ENCODE data around the gene IFRD2. TPM values are rescaled to one million over a fixed set of nuclear protein-coding genes. Genes with fewer than 3 reads are reported as not detected.

Gene IFRD2
- total RNA-seq, 1 donor from 2014 or later: 77.7 TPM

DNA sequence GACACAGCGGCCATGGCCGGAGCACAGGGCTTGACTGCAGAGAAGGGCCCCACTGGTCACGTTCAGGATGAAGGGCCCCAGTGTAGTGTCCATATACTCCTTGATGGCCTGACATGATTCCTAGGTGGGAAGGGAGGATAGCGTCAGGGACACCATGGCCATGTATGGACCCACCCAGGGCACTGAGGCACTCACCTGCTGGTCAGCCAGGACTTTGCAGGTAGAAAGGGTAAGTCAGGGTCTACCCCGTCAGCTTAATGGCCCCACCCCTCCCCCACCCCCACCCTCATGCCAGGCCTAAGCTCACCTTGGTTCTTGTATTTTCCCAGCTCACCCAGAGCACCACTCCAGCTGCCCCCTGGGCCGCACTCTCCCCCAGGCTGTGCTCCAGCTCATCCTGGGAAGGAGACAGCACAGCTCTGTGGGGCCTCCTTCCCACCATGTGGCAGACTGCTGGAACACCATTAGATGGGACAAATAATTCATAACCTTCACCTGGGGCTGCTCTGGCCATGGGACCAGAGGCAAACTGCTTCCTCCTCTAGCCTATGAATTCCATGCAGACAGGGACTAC is 8.5 kb upstream of the IFRD2 start:
- Histone ChIP-seq H3K36me3 (ENCODE audit: control insufficient read depth, insufficient read depth, low read length) (no peaks in the 10 kb centered on the region), H3K4me3 (ENCODE audit: low read depth, low read length) (no peak overlapping the region), H3K27me3 (ENCODE audit: control insufficient read depth, insufficient read depth, low read length) (no peaks in the 10 kb centered on the region)
- no peak for DNase-seq (ENCODE audit: low read depth)
- TF ChIP-seq, protein P1, sequence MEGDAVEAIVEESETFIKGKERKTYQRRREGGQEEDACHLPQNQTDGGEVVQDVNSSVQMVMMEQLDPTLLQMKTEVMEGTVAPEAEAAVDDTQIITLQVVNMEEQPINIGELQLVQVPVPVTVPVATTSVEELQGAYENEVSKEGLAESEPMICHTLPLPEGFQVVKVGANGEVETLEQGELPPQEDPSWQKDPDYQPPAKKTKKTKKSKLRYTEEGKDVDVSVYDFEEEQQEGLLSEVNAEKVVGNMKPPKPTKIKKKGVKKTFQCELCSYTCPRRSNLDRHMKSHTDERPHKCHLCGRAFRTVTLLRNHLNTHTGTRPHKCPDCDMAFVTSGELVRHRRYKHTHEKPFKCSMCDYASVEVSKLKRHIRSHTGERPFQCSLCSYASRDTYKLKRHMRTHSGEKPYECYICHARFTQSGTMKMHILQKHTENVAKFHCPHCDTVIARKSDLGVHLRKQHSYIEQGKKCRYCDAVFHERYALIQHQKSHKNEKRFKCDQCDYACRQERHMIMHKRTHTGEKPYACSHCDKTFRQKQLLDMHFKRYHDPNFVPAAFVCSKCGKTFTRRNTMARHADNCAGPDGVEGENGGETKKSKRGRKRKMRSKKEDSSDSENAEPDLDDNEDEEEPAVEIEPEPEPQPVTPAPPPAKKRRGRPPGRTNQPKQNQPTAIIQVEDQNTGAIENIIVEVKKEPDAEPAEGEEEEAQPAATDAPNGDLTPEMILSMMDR (IDR thresholded peaks at IDR 0.05; ENCODE audit: insufficient read depth, low read length, poor library complexity, severe bottlenecking): no peak

DNA sequence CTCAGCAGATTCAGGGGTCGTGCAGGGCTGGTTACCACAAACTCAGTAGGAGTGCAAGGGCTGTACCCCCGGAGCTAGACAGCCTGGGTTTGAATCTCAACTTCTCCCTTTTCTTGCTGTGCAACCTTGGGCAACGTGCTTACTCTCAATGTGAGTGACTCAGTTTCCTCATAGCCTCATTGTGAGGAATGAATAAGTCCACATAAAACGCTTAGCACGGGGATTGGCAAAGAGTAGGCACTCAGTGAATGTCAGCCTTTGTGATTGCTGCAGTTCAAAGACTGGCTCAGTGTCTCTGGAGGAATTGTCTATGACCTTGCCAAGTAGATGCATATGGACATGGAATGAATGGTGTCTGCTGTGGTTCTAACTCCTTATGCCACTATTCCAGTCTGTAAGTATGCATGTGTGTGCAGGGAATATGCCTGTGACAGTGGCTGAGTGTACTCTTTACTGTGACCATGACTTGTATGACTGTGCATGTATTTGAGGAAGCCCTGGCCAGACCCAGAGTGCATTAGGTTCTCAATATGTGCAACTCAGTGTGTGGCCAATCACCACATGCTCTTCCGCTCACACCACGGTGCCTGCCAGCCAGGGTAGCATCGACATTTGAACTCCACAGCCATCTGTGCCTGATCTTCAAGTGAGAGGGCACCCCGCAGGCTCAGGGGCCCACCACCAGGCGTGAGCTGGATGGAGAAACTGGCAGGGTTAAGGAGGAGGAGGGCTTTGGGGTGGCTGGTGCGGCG is 7.9 kb upstream of the IFRD2 start:
- Histone ChIP-seq H3K4me3 (ENCODE audit: low read depth, low read length) (peak overlapping the region; percentile 41), H3K27me3 (ENCODE audit: control insufficient read depth, insufficient read depth, low read length) (no peaks in the 10 kb centered on the region), H3K36me3 (ENCODE audit: control insufficient read depth, insufficient read depth, low read length) (no peaks in the 10 kb centered on the region)
- TF ChIP-seq, protein P1 (IDR thresholded peaks at IDR 0.05; ENCODE audit: insufficient read depth, low read length, poor library complexity, severe bottlenecking): no peak
- no peak for DNase-seq (ENCODE audit: low read depth)

DNA sequence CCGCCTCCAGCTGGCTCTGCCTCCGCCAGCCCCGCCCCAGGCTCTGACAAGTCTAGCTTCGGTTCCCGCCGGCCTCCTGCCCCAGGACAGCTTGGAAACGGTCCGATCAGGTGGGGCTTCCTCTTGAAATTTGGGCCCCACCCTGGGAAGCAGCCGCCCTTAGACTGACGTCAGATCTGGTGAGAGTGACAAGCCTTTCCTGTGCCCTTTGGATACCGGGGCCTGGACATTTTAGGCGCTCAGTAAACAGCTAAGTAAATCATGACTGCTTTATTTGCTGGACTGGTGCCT is 7.4 kb upstream of the IFRD2 start:
- DNase-seq (ENCODE audit: low read depth): no peak
- H3K4me3 ChIP-seq (ENCODE audit: low read depth, low read length): peak overlapping the region; percentile 41
- no peaks in the 10 kb centered on the region for H3K27me3 ChIP-seq (ENCODE audit: control insufficient read depth, insufficient read depth, low read length)
- H3K36me3 ChIP-seq (ENCODE audit: control insufficient read depth, insufficient read depth, low read length): no peaks in the 10 kb centered on the region
- TF ChIP-seq, protein P1 (IDR thresholded peaks at IDR 0.05; ENCODE audit: insufficient read depth, low read length, poor library complexity, severe bottlenecking): no peak

DNA sequence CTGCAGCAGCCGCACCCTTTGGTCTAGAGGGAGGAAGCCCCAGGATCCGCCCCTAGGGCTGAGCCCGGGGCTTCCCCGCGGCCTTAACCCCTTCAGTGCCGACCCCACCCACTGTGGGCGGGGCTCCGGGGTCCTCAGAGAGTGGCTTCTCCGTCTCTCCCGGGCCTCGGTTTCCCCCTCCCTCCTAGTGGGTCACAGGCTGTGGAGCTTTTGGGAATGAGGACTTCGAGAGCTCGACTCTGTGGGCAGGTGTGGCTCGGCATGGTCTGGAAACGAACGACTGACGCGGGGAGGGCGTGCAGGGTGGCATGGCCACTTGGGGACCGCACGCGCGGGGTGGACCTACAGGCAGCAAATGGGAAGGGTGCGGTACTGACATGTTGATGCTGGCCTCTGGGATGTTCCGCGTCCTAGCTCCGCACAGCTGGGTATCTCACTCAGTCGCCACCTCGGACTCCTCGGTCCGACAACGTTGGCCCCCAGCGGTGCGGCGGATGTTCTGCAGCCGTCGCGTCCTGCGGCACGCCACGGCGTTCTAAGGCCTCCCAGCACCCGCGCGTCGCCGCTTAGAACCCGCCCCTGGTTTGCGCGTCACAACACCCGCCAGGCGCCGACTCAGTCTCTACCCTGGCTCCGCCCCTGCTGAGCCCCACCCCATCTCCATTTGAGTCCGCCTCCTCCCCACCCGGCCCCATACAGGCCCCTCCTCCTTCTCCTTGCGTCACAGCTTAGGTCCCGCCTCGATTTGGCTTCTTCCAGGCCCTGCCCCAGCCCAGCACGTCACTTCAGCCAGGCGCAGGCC is 6.8 kb upstream of the IFRD2 start, which contains the start of the genes HYAL3 and NAA80:
Gene HYAL3 (minus strand): TSS at position 570 of the 802 bp plus-strand sequence. CDS start 3,803 bp downstream, outside the sequence.
Gene NAA80 (minus strand): TSS at position 570 of the 802 bp plus-strand sequence. CDS start 1,942 bp downstream, outside the sequence.
- DNase-seq (ENCODE audit: low read depth): peak; percentile 89
- H3K36me3 ChIP-seq (ENCODE audit: control insufficient read depth, insufficient read depth, low read length): no peaks in the 10 kb centered on the region
- TF ChIP-seq, protein P1 (IDR thresholded peaks at IDR 0.05; ENCODE audit: insufficient read depth, low read length, poor library complexity, severe bottlenecking): no peak
- H3K4me3 ChIP-seq (ENCODE audit: low read depth, low read length): peak within 1 kb of the TSS; percentile 94
- no peaks in the 10 kb centered on the region for H3K27me3 ChIP-seq (ENCODE audit: control insufficient read depth, insufficient read depth, low read length)

DNA sequence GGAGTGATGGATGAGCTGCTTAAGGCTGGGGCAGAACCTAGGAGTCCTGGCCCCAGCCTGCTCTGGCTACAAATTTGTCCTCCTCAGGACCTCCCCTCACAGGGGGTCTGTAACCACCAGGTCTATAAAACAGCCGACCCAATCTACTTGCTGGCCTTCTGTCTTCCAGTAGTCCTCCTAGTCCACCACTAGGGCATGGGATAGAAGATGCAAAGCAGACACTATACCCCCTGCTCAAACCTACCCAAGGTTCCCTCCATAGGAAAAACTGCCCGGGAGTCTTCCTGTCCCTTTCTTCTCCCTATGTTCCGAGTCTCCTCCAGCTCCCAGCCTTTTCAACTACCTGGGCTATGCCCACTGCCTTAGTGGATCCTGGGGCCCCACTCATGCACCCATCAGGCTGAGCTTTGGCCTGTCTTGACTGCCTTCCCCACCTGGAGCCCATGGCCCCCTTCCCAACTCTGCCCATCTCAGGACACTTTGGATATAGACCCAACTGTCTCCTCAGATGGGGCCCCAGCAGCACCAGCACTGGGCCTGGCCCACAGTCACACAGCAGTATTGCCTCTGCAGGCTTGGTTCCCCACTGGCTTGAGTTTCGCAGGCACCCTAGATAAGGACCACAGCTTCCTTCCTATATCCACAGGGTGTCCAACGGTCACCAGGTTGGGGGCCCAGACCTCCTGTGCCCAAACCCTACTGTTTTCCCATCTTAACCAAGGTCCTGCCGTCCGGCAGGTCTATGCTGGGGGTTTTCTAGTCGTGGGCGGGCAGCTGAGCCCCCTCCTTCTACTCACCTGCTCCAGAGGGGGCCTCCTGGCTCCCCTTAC is 5.9 kb upstream of the IFRD2 start:
- peak overlapping the region; percentile 94 for H3K4me3 ChIP-seq (ENCODE audit: low read depth, low read length)
- no peaks in the 10 kb centered on the region for H3K36me3 ChIP-seq (ENCODE audit: control insufficient read depth, insufficient read depth, low read length)
- TF ChIP-seq, protein P1 (IDR thresholded peaks at IDR 0.05; ENCODE audit: insufficient read depth, low read length, poor library complexity, severe bottlenecking): peak; percentile 22
- H3K27me3 ChIP-seq (ENCODE audit: control insufficient read depth, insufficient read depth, low read length): no peaks in the 10 kb centered on the region
- no peak for DNase-seq (ENCODE audit: low read depth)

Measured in kidney epithelial cell (primary cell).